Epithelial cell of proximal tubule (primary cell): ENCODE measurements around the gene ERO1B. TPM values are rescaled to one million over a fixed set of nuclear protein-coding genes. Genes with fewer than 3 reads are reported as not detected.

Experiments
- DNase-seq: peaks from one replicate; pipeline ENCODE4 v3.0.0-alpha.2; 2011; ENCODE audit warnings: low read depth
- H3K4me3 ChIP-seq: 2 replicates; pipeline ENCODE4 v1.5.1; 2011; ENCODE audit warnings: low read depth, mild to moderate bottlenecking, low read length
- CTCF ChIP-seq: conservative IDR thresholded peaks from 2 replicates; pipeline ENCODE4 v1.5.1; 2012; ENCODE audit warnings: low read depth, mild to moderate bottlenecking, low read length
- total RNA-seq: library from RNA; depleted of rRNA; stranded (reverse); fragments of >200 nt; gene quantifications from 2 replicates; pipeline ENCODE4 v1.2.3, GENCODE V29; 2015

ERO1B gene
- total RNA-seq, 1 donor from 2014 or later, result 3.8 TPM

- H3K4me3 ChIP-seq, result no peak overlapping the region
- DNase-seq, result no peak
- no peak for TF ChIP-seq CTCF
Observed at GRCh38 chr1:236235116-236235515, 46.6 kb downstream of the ERO1B start.

GRCh38 chr1:236228411-236228810 is 53.3 kb downstream of the ERO1B start:
- no peak for DNase-seq
- TF ChIP-seq CTCF, result no peak
- H3K4me3 ChIP-seq, result no peak overlapping the region

GRCh38 chr1:236222632-236223031 is 59.1 kb downstream of the ERO1B start:
- no peak for TF ChIP-seq CTCF
- DNase-seq, result no peak
- H3K4me3 ChIP-seq, result no peak overlapping the region

- no peak overlapping the region for H3K4me3 ChIP-seq
- no peak for DNase-seq
- TF ChIP-seq CTCF, result no peak
Observed at GRCh38 chr1:236220473-236220872, 61.3 kb downstream of the ERO1B start.

GRCh38 chr1:236214761-236215160 is 67.0 kb downstream of the ERO1B start:
- no peak for DNase-seq
- TF ChIP-seq CTCF, result no peak
- H3K4me3 ChIP-seq, result no peak overlapping the region

GRCh38 chr1:236213534-236213933 is 68.2 kb downstream of the ERO1B start:
- H3K4me3 ChIP-seq, result no peak overlapping the region
- no peak for DNase-seq

More at GRCh38 chr1:236213534-236213933, 68.2 kb downstream of the ERO1B start:
- TF ChIP-seq CTCF, result no peak
